Loucy (cell line): ENCODE measurements around the gene CDK2.

Experiments used
- H2AFZ ChIP-seq: fragments of 200-600 bp; sonication (generic); 2 replicates; pipeline ENCODE4 v1.6.0; 2016; ENCODE audit warnings: antibody characterized with exemption, mild to moderate bottlenecking, low read length, moderate library complexity
- H3F3A ChIP-seq: fragments of 200-600 bp; 2 replicates; pipeline ENCODE4 v1.6.0; 2016; ENCODE audit warnings: antibody characterized with exemption, low read depth, mild to moderate bottlenecking
- H3K27me3 ChIP-seq: fragments of 200-600 bp; sonication (generic); 2 replicates; pipeline ENCODE4 v1.6.1; 2014; ENCODE audit warnings: low read length, mild to moderate bottlenecking; ENCODE audit not compliant: insufficient read depth, poor library complexity, severe bottlenecking
- H3K36me3 ChIP-seq: fragments of 200-600 bp; sonication (generic); 2 replicates; pipeline ENCODE4 v1.6.1; 2016; ENCODE audit warnings: low read length; ENCODE audit not compliant: insufficient read depth
- H3K4me1 ChIP-seq: fragments of 200-600 bp; sonication (generic); 2 replicates; pipeline ENCODE4 v1.5.1; 2014; ENCODE audit warnings: low read length, mild to moderate bottlenecking; ENCODE audit not compliant: insufficient read depth, poor library complexity, severe bottlenecking
- H3K4me2 ChIP-seq: fragments of 200-600 bp; sonication (generic); 2 replicates; pipeline ENCODE4 v1.6.0; 2014; ENCODE audit warnings: antibody characterized with exemption, low read length, low read depth, mild to moderate bottlenecking; ENCODE audit not compliant: poor library complexity, severe bottlenecking
- H3K4me3 ChIP-seq: fragments of 200-600 bp; sonication (generic); 2 replicates; pipeline ENCODE4 v1.5.1; 2014; ENCODE audit warnings: low read length, mild to moderate bottlenecking, mixed read lengths; ENCODE audit not compliant: poor library complexity, severe bottlenecking
- H3K79me2 ChIP-seq: fragments of 200-600 bp; sonication (generic); 2 replicates; pipeline ENCODE4 v1.6.1; 2014; ENCODE audit warnings: low read length; ENCODE audit not compliant: insufficient read depth
- H3K9ac ChIP-seq: fragments of 200-600 bp; sonication (generic); 2 replicates; pipeline ENCODE4 v1.6.0; 2014; ENCODE audit warnings: mild to moderate bottlenecking, low read depth, low read length, moderate library complexity; ENCODE audit not compliant: poor library complexity, severe bottlenecking
- H3K9me2 ChIP-seq: fragments of 200-600 bp; sonication (generic); replicated peaks from 2 replicates; pipeline ENCODE4 v1.6.1; 2016; ENCODE audit warnings: low read depth, low read length, mixed read lengths
- H3K9me3 ChIP-seq: fragments of 200-600 bp; sonication (generic); 2 replicates; pipeline ENCODE4 v1.6.1; 2014; ENCODE audit warnings: mild to moderate bottlenecking, antibody characterized with exemption, low read length, low read depth; ENCODE audit not compliant: insufficient read depth
- H4K20me1 ChIP-seq: fragments of 200-600 bp; sonication (generic); 2 replicates; pipeline ENCODE4 v1.6.0; 2014; ENCODE audit warnings: antibody characterized with exemption, low read length, mild to moderate bottlenecking; ENCODE audit not compliant: insufficient read depth, poor library complexity, severe bottlenecking
- EZH2phosphoT487 ChIP-seq: fragments of 200-600 bp; IDR thresholded peaks from 2 replicates; pipeline ENCODE4 v1.6.1; 2018; ENCODE audit warnings: antibody characterized with exemption, mild to moderate bottlenecking, moderate library complexity, borderline replicate concordance
- TF ChIP-seq, protein P1 (sequence below): fragments of 200-600 bp; sonication (generic); conservative IDR thresholded peaks from 2 replicates; pipeline ENCODE4 v1.5.1; 2014; ENCODE audit warnings: mild to moderate bottlenecking, antibody characterized with exemption, low read length

The CDK2 gene

DNA sequence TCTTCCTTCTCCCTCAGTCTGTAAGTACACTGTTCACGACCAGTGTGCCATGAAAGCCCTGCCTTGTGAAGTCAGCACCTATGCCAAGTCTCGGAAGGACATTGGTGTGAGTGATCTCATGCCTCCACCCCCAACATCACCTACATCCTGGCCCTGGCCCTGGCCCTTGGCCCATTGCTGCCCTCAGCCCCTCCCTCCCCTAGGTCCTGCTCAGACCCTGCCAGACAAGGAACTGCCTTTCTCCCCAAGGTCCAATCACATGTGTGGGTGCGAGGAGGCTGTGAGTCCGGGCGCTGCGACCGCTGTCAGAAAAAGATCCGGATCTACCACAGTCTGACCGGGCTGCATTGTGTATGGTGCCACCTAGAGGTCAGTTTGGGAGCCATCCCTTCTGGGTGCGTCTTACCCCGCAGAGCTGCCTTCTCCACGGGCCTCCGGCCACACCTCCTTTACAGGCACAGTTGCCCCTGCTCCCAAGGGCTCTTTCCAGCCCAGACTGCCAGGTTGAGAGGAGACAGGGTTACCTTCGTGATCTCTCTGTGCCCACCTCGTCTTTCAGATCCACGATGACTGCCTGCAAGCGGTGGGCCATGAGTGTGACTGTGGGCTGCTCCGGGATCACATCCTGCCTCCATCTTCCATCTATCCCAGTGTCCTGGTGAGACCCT is 26.4 kb upstream of the CDK2 start:
- Histone ChIP-seq H3F3A (no peaks in the 10 kb centered on the region), H4K20me1 (no peaks in the 10 kb centered on the region), H3K27me3 (no peaks in the 10 kb centered on the region), H3K9me2 (no peaks in the 10 kb centered on the region), H2AFZ (0 out of 2 replicates have a peak overlapping the region, but pooled peaks have one; percentile 2), H3K79me2 (no peaks in the 10 kb centered on the region), H3K9me3 (no peaks in the 10 kb centered on the region), H3K36me3 (peaks cover 23% of the 10 kb centered on the region; the same call in 1 of the 2 replicates), H3K4me1 (peaks cover 5% of the 10 kb centered on the region), H3K9ac (no peak overlapping the region), H3K4me3 (no peak overlapping the region), H3K4me2 (peak overlapping the region; percentile 21)
- TF ChIP-seq, protein P1, sequence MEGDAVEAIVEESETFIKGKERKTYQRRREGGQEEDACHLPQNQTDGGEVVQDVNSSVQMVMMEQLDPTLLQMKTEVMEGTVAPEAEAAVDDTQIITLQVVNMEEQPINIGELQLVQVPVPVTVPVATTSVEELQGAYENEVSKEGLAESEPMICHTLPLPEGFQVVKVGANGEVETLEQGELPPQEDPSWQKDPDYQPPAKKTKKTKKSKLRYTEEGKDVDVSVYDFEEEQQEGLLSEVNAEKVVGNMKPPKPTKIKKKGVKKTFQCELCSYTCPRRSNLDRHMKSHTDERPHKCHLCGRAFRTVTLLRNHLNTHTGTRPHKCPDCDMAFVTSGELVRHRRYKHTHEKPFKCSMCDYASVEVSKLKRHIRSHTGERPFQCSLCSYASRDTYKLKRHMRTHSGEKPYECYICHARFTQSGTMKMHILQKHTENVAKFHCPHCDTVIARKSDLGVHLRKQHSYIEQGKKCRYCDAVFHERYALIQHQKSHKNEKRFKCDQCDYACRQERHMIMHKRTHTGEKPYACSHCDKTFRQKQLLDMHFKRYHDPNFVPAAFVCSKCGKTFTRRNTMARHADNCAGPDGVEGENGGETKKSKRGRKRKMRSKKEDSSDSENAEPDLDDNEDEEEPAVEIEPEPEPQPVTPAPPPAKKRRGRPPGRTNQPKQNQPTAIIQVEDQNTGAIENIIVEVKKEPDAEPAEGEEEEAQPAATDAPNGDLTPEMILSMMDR: peak; percentile 81
- no peak for TF ChIP-seq EZH2phosphoT487

DNA sequence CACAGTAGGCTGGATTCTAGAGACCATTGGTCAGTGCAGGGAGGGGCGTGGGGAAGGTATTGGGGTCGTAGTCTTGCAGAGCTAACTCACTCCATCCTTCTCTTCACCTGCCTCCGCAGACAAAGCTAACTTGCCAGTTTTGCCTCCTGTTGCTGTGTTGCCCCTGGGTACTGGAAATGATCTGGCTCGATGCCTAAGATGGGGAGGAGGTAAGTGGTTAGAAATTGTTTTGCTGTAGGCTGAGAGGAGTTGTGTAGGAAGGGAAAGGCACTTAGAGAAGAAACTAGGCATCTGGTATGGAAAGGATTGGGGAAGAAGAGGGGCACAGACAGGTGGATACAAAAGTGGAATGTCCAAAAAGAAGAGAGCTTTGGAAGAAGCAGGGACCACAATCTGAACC is 24.6 kb upstream of the CDK2 start:
- H3K36me3 ChIP-seq: peaks cover 27% of the 10 kb centered on the region; the same call in 1 of the 2 replicates
- H3K27me3 ChIP-seq: no peaks in the 10 kb centered on the region
- no peak for TF ChIP-seq EZH2phosphoT487
- TF ChIP-seq, protein P1: no peak
- H2AFZ ChIP-seq: no peak overlapping the region
- no peaks in the 10 kb centered on the region for H3K9me2 ChIP-seq
- no peak overlapping the region for H3K4me2 ChIP-seq
- H4K20me1 ChIP-seq: no peaks in the 10 kb centered on the region
- H3K4me1 ChIP-seq: peaks cover 5% of the 10 kb centered on the region
- no peaks in the 10 kb centered on the region for H3F3A ChIP-seq
- no peak overlapping the region for H3K9ac ChIP-seq
- H3K79me2 ChIP-seq: no peaks in the 10 kb centered on the region
- no peaks in the 10 kb centered on the region for H3K9me3 ChIP-seq
- H3K4me3 ChIP-seq: no peak overlapping the region

DNA sequence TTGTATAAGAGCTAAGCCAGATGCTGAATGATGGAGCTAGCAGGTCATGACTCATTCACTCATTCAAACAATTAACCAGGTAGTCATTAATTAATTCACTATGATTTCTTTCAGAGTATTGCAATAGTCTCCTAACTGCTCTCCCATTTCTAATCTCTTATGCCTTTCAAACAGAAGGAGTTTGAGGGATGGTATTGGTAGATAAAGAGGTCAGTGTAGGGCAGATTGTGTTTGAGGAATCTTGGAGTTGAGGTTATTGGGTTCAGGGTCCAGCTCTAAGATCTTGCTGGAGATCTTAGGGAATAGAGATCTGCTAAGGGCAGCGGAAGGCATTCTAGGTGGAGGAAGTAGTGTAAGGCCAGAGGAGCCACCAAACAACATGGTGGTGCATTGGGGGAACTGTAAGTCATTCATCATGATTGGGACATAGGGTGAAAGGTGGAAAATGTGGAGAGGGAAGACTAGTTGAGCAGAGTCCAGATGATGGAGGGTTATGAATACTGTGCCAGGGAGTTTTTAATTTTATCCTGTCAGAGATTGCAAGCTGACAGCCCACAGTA is 24.0 kb upstream of the CDK2 start:
- no peaks in the 10 kb centered on the region for H3K27me3 ChIP-seq

More for the DNA sequence above, 24.0 kb upstream of the CDK2 start:
- H3K4me2 ChIP-seq: no peak overlapping the region
- H3K9me3 ChIP-seq: no peaks in the 10 kb centered on the region
- H3K4me1 ChIP-seq: peaks cover 5% of the 10 kb centered on the region
- H3K4me3 ChIP-seq: no peak overlapping the region
- H3K9me2 ChIP-seq: no peaks in the 10 kb centered on the region
- no peak overlapping the region for H2AFZ ChIP-seq
- TF ChIP-seq EZH2phosphoT487: no peak
- TF ChIP-seq, protein P1: no peak
- H3F3A ChIP-seq: no peaks in the 10 kb centered on the region
- H3K79me2 ChIP-seq: no peaks in the 10 kb centered on the region
- no peak overlapping the region for H3K9ac ChIP-seq
- H4K20me1 ChIP-seq: no peaks in the 10 kb centered on the region
- peaks cover 27% of the 10 kb centered on the region; the same call in 1 of the 2 replicates for H3K36me3 ChIP-seq
